ENCODE data around the gene UBE2E2. TPM values are rescaled to one million over a fixed set of nuclear protein-coding genes. Genes with fewer than 3 reads are reported as not detected.

UBE2E2 gene
- total RNA-seq, 1 donor from 2014 or later = 85.2 TPM

- Mint-ChIP-seq H3K27ac (ENCODE audit: unreplicated experiment) (no peak overlapping the region), H3K27me3 (ENCODE audit: low read depth) (no peaks in the 10 kb centered on the region), H3K36me3 (ENCODE audit: low read depth) (no peaks in the 10 kb centered on the region), H3K9me3 (ENCODE audit: low read depth) (no peaks in the 10 kb centered on the region), H3K4me3 (ENCODE audit: unreplicated experiment) (no peak overlapping the region), H3K4me1 (ENCODE audit: low read depth) (peaks cover 29% of the 10 kb centered on the region)
- DNase-seq (ENCODE audit: low spot score) = no peak
- TF ChIP-seq CTCF (IDR thresholded peaks at IDR 0.05) = no peak
Measured at GRCh38 chr3:23402728-23403492, 199.8 kb downstream of the UBE2E2 start.

DNA sequence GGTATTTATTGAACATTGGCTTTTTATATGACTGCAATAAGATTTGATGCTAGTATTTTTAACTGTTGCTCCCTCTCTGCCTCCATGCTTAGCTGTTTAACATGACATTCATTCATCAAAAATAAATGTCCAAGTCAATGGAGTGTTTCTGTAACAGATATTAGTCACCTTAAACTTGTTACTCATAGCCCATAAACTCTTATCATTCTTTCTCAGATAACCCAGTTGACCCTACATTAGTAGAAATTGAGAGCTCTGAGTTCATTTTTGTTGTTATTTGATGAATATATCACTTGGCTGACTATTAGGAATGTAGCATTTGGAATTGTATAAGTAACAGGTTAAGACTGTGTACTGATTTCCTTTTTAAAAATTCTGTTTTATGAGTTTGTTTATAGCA lies 201.1 kb downstream of the UBE2E2 start:
- Mint-ChIP-seq H3K9me3 (ENCODE audit: low read depth) (no peaks in the 10 kb centered on the region), H3K36me3 (ENCODE audit: low read depth) (no peaks in the 10 kb centered on the region), H3K4me1 (ENCODE audit: low read depth) (peaks cover 29% of the 10 kb centered on the region), H3K4me3 (ENCODE audit: unreplicated experiment) (no peak overlapping the region), H3K27ac (ENCODE audit: unreplicated experiment) (no peak overlapping the region), H3K27me3 (ENCODE audit: low read depth) (no peaks in the 10 kb centered on the region)
- no peak for TF ChIP-seq CTCF (IDR thresholded peaks at IDR 0.05)
- no peak for DNase-seq (ENCODE audit: low spot score)

DNA sequence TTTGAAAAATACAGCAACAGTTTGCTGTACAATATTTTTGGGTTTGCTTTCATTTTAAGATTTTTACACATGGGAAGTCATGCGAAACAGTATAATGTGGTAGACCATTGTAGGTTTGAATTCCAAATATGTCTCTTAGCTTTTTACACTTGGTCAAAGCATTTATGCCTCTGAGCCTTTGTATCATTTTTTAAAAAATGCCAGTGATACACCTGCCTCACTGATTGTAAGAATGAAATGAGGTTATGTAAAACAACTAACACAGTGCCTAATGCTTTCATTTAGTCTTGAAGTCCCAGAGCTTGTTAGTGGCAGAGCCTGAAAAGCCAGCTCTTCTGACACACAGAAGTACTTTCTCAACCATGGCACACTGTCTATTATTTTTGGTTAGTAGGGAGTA lies 202.0 kb downstream of the UBE2E2 start:
- H3K36me3 Mint-ChIP-seq (ENCODE audit: low read depth) = no peaks in the 10 kb centered on the region

GRCh38 chr3:23406601-23407000 lies 203.5 kb downstream of the UBE2E2 start:
- Mint-ChIP-seq H3K36me3 (ENCODE audit: low read depth) (no peaks in the 10 kb centered on the region), H3K4me3 (ENCODE audit: unreplicated experiment) (no peak overlapping the region), H3K4me1 (ENCODE audit: low read depth) (peaks cover 20% of the 10 kb centered on the region), H3K27me3 (ENCODE audit: low read depth) (no peaks in the 10 kb centered on the region), H3K9me3 (ENCODE audit: low read depth) (no peaks in the 10 kb centered on the region), H3K27ac (ENCODE audit: unreplicated experiment) (no peak overlapping the region)
- DNase-seq (ENCODE audit: low spot score) = no peak
- no peak for TF ChIP-seq CTCF (IDR thresholded peaks at IDR 0.05)

More for the DNA sequence above, 202.0 kb downstream of the UBE2E2 start:
- Mint-ChIP-seq H3K4me3 (ENCODE audit: unreplicated experiment) (no peak overlapping the region), H3K4me1 (ENCODE audit: low read depth) (peaks cover 26% of the 10 kb centered on the region), H3K9me3 (ENCODE audit: low read depth) (no peaks in the 10 kb centered on the region), H3K27ac (ENCODE audit: unreplicated experiment) (no peak overlapping the region), H3K27me3 (ENCODE audit: low read depth) (no peaks in the 10 kb centered on the region)
- TF ChIP-seq CTCF (IDR thresholded peaks at IDR 0.05) = no peak
- no peak for DNase-seq (ENCODE audit: low spot score)

DNA sequence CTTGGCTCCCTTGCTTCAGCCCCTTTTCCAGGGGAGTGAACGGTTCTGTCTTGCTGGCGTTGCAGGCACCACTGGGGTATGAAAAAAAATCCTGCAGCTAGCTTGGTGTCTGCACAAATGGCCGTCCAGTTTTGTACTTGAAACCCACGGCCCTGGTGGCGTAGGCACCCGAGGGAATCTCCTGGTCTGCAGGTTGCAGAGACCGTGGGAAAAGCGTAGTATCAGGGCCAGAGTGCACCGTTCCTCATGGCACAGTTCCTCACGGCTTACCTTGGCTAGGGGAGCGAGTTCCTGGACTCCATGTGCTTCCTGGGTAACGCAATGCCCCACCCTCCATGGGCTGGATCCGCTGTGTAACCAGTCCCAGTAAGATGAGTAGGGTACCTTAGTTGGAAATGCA lies 214.9 kb downstream of the UBE2E2 start:
- Mint-ChIP-seq H3K9me3 (ENCODE audit: low read depth) (peaks cover 7% of the 10 kb centered on the region), H3K27me3 (ENCODE audit: low read depth) (no peaks in the 10 kb centered on the region), H3K4me3 (ENCODE audit: unreplicated experiment) (no peak overlapping the region), H3K27ac (ENCODE audit: unreplicated experiment) (no peak overlapping the region), H3K4me1 (ENCODE audit: low read depth) (peaks cover 11% of the 10 kb centered on the region), H3K36me3 (ENCODE audit: low read depth) (peaks cover 3% of the 10 kb centered on the region)
- DNase-seq (ENCODE audit: low spot score) = no peak
- no peak for TF ChIP-seq CTCF (IDR thresholded peaks at IDR 0.05)

Measured in chondrocyte (in vitro differentiated cells).